Adipocyte (in vitro differentiated cells): ENCODE measurements around the gene DLAT.
A peak's percentile ranks its signal among the peaks of the same experiment; 100 is the strongest.
"Not testable (repeated sequence)": the region's sequence is repeated elsewhere in the genome, so short reads cannot be mapped to it uniquely, and the experiment has no call there.

ENCODE experiments used
- DNase-seq: peaks from one replicate; pipeline ENCODE4 v3.0.0-alpha.2; 2015; ENCODE audit warnings: low read depth
- H3K27me3 ChIP-seq: replicated peaks from 2 replicates; pipeline ENCODE4 v1.7.0; 2013; ENCODE audit warnings: mild to moderate bottlenecking, low read length, moderate library complexity; ENCODE audit not compliant: control insufficient read depth, insufficient read depth
- H3K36me3 ChIP-seq: 2 replicates; pipeline ENCODE4 v1.7.0; 2013; ENCODE audit warnings: low read length, mild to moderate bottlenecking, moderate library complexity; ENCODE audit not compliant: control insufficient read depth, insufficient read depth, severe bottlenecking
- H3K4me1 ChIP-seq: 2 replicates; pipeline ENCODE4 v1.7.0; 2013; ENCODE audit warnings: mild to moderate bottlenecking, low read length, moderate library complexity; ENCODE audit not compliant: control insufficient read depth, insufficient read depth
- H3K4me3 ChIP-seq: 2 replicates; pipeline ENCODE4 v1.7.0; 2013; ENCODE audit warnings: mild to moderate bottlenecking, low read length, moderate library complexity
- H3K9ac ChIP-seq: 2 replicates; pipeline ENCODE4 v1.7.0; 2013; ENCODE audit warnings: mild to moderate bottlenecking, low read length, moderate library complexity
- H3K9me3 ChIP-seq: 2 replicates; pipeline ENCODE4 v1.7.0; 2013; ENCODE audit warnings: mild to moderate bottlenecking, low read length, moderate library complexity; ENCODE audit not compliant: control insufficient read depth

Gene DLAT

DNA sequence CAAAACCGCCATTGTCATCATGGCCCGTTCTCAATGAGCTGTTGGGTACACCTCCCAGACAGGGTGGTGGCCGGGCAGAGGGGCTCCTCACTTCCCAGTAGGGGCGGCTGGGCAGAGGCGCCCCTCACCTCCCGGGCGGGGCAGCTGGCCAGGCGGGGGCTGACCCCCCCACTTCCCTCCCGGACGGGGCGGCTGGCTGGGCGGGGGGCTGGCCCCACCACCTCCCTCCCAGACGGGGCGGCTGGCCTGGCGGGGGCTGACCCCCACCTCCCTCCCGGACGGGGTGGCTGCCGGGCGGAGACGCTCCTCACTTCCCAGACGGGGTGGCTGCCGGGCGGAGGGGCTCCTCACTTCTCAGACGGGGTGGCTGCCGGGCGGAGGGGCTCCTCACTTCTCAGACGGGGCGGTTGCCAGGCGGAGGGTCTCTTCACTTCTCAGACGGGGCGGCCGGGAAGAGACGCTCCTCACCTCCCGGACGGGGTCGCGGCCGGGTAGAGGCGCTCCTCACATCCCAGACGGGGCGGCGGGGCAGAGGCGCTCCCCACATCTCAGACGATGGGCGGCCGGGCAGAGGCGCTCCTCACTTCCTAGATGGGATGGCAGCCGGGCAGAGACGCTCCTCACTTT, 1.7 kb downstream of the DLAT start:
- not testable (repeated sequence) for H3K9me3 ChIP-seq, H3K27me3 ChIP-seq, DNase-seq, H3K9ac ChIP-seq
- H3K4me3 ChIP-seq = peak overlapping the region; percentile 34
- H3K4me1 ChIP-seq = peaks cover 15% of the 10 kb centered on the region
- peaks cover 43% of the 10 kb centered on the region for H3K36me3 ChIP-seq

DNA sequence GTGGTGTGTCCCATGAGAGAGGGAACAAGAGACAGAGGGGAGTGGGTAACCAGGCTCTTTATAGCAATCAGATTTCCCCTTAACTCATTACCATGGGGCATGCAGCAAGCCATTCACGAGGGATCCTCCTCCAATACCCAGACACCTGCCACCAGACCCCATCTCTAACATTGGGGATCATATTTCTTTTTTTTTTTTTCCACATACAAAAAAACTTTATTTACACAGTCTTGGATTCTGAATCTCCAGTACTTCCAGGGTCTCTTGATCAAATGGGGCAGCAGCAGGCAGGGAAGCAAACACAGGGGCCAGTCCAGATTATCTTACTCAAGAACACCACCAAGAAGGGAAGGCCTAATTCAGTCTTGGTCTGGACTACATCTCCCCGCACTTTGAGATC, 4.3 kb downstream of the DLAT start:
- Histone ChIP-seq H3K4me3 (peak overlapping the region; percentile 62), H3K9ac (peak overlapping the region; percentile 61), H3K9me3 (no peaks in the 10 kb centered on the region), H3K4me1 (peaks cover 9% of the 10 kb centered on the region), H3K27me3 (no peaks in the 10 kb centered on the region), H3K36me3 (peaks cover 58% of the 10 kb centered on the region)
- no peak for DNase-seq

GRCh38 chr11:112033902-112034301, 8.7 kb downstream of the DLAT start:
- Histone ChIP-seq H3K27me3 (no peaks in the 10 kb centered on the region), H3K36me3 (peaks cover 85% of the 10 kb centered on the region), H3K9ac (no peak overlapping the region), H3K4me1 (peaks cover 3% of the 10 kb centered on the region), H3K9me3 (no peaks in the 10 kb centered on the region), H3K4me3 (no peak overlapping the region)
- no peak for DNase-seq

- H3K4me3 ChIP-seq = no peak overlapping the region
- H3K4me1 ChIP-seq = no peaks in the 10 kb centered on the region
- no peak overlapping the region for H3K9ac ChIP-seq
- H3K27me3 ChIP-seq = no peaks in the 10 kb centered on the region
- H3K9me3 ChIP-seq = no peaks in the 10 kb centered on the region
- DNase-seq = no peak
- peaks cover 84% of the 10 kb centered on the region for H3K36me3 ChIP-seq
These were observed 12.3 kb downstream of the DLAT start for GRCh38 chr11:112037527-112037926.

GRCh38 chr11:112042161-112042960, 17.2 kb downstream of the DLAT start:
- Histone ChIP-seq H3K36me3 (peaks cover 92% of the 10 kb centered on the region), H3K27me3 (no peaks in the 10 kb centered on the region), H3K4me1 (no peaks in the 10 kb centered on the region), H3K9ac (no peak overlapping the region), H3K4me3 (no peak overlapping the region), H3K9me3 (no peaks in the 10 kb centered on the region)
- DNase-seq = peak; percentile 17

- Histone ChIP-seq H3K4me1 (no peaks in the 10 kb centered on the region), H3K27me3 (no peaks in the 10 kb centered on the region), H3K4me3 (no peak overlapping the region), H3K36me3 (peaks cover 92% of the 10 kb centered on the region), H3K9ac (no peak overlapping the region), H3K9me3 (no peaks in the 10 kb centered on the region)
- DNase-seq = no peak
These were observed 17.7 kb downstream of the DLAT start for GRCh38 chr11:112042961-112043304.

GRCh38 chr11:112044961-112045360, 19.8 kb downstream of the DLAT start:
- H3K27me3 ChIP-seq = no peaks in the 10 kb centered on the region
- peaks cover 14% of the 10 kb centered on the region for H3K4me1 ChIP-seq
- H3K9me3 ChIP-seq = no peaks in the 10 kb centered on the region
- DNase-seq = no peak
- peaks cover 91% of the 10 kb centered on the region for H3K36me3 ChIP-seq
- H3K4me3 ChIP-seq = no peak overlapping the region
- no peak overlapping the region for H3K9ac ChIP-seq

DNA sequence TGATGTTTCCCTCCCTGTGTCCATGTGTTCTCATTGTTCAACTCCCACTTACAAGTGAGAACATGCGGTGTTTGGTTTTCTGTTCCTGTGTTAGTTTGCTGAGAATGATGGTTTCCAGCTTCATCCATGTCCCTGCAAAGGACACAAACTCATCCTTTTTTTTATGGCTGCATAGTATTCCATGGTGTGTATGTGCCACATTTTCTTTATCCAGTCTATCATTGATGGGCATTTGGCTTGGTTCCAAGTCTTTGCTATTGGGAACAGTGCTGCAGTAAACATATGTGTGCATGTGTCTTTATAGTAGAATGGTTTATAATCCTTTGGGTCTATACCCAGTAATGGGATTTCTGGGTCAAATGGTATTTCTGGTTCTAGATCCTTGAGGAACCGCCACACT, 21.4 kb downstream of the DLAT start:
- not testable (repeated sequence) for DNase-seq, H3K4me3 ChIP-seq, H3K9me3 ChIP-seq, H3K27me3 ChIP-seq, H3K9ac ChIP-seq
- H3K4me1 ChIP-seq = peaks cover 14% of the 10 kb centered on the region
- H3K36me3 ChIP-seq = peaks cover 91% of the 10 kb centered on the region

DNA sequence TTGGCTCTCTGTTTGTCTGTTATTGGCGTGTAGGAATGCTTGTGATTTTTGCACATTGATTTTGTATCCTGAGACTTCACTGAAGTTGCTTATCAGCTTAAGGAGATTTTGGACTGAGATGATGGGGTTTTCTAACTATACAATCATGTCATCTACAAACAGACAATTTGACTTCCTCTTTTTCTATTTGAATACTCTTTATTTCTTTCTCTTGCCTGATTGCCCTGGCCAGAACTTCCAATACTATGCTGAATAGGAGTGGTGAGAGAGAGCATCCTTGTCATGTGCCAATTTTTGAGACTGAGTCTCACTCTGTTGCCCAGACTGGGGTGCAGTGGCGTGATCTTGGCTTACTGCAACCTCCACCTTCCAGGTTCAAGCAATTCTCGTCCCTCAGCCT, 23.0 kb downstream of the DLAT start:
- DNase-seq, H3K9ac ChIP-seq, H3K9me3 ChIP-seq, H3K27me3 ChIP-seq, H3K4me3 ChIP-seq: not testable (repeated sequence)
- Histone ChIP-seq H3K36me3 (peaks cover 92% of the 10 kb centered on the region), H3K4me1 (peaks cover 14% of the 10 kb centered on the region)

DNA sequence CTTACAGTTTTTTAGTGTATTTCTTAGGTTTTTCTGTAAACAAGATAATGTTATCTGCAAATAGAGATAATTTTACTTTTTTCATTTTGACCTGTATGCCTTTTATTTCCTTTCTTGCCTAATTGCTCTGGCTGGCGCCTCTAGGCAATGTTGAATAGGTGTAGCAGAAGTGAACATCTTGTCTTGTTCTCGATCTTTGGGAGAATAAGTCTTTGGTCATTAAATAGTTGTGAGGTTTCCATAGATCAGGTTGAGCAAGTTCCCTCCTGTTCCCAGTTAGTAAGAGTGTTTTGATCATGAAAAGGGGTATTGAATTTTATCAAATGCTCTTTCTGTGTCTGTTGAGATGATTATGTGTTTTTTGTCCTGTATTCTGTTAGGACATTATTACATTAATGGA, 24.6 kb downstream of the DLAT start:
- no peaks in the 10 kb centered on the region for H3K9me3 ChIP-seq
- H3K4me3 ChIP-seq = no peak overlapping the region
- no peak overlapping the region for H3K9ac ChIP-seq
- H3K4me1 ChIP-seq = peaks cover 14% of the 10 kb centered on the region
- DNase-seq = no peak
- no peaks in the 10 kb centered on the region for H3K27me3 ChIP-seq
- H3K36me3 ChIP-seq = peaks cover 92% of the 10 kb centered on the region

- peaks cover 89% of the 10 kb centered on the region for H3K36me3 ChIP-seq
- no peak for DNase-seq
- no peaks in the 10 kb centered on the region for H3K27me3 ChIP-seq
- H3K4me3 ChIP-seq = no peak overlapping the region
- H3K4me1 ChIP-seq = peaks cover 14% of the 10 kb centered on the region
- no peak overlapping the region for H3K9ac ChIP-seq
- H3K9me3 ChIP-seq = no peaks in the 10 kb centered on the region
These were observed 25.5 kb downstream of the DLAT start for GRCh38 chr11:112050721-112051120.
